BLaER1 treated with 17β-estradiol and CSF1 and Interleukin-3, amounts not matched to agents 10 nM and 100 nM (cell line): ENCODE data around the gene FCHO2.

Experiments
- H3K27ac ChIP-seq, 11 experiments: shearing (Covaris generic); formaldehyde crosslinking; 2 replicates each; pipeline ENCODE4 v1.8.1; 2022
- H3K27me3 ChIP-seq, 11 experiments: shearing (Covaris generic); formaldehyde crosslinking; 2 replicates each; pipeline ENCODE4 v1.8.1; 2022
- H3K36me3 ChIP-seq, 11 experiments: shearing (Covaris generic); formaldehyde crosslinking; 2 replicates each; pipeline ENCODE4 v1.8.1; 2022
- H3K4me1 ChIP-seq, 10 experiments: shearing (Covaris generic); formaldehyde crosslinking; 2 replicates each; pipeline ENCODE4 v1.8.1; 2022
- H3K4me2 ChIP-seq, 11 experiments: shearing (Covaris generic); formaldehyde crosslinking; 2 replicates each; pipeline ENCODE4 v1.8.1; 2022
- H3K4me3 ChIP-seq, 10 experiments: shearing (Covaris generic); formaldehyde crosslinking; 2 replicates each; pipeline ENCODE4 v1.8.1; 2022
- H3K9ac ChIP-seq, 11 experiments: shearing (Covaris generic); formaldehyde crosslinking; 2 replicates each; pipeline ENCODE4 v1.8.1; 2022
- H3K9me3 ChIP-seq, 11 experiments: shearing (Covaris generic); formaldehyde crosslinking; replicated peaks in 1 of 11; 2 replicates each; pipeline ENCODE4 v1.8.1; 2022
- H4K20me1 ChIP-seq, 11 experiments: shearing (Covaris generic); formaldehyde crosslinking; 2 replicates each; pipeline ENCODE4 v1.8.1; 2022
- Cebpa-rat ChIP-seq, 11 experiments: shearing (Covaris generic); IDR thresholded peaks; 2 replicates each; pipeline ENCODE4 v1.8.1; 2022

FCHO2 gene

DNA sequence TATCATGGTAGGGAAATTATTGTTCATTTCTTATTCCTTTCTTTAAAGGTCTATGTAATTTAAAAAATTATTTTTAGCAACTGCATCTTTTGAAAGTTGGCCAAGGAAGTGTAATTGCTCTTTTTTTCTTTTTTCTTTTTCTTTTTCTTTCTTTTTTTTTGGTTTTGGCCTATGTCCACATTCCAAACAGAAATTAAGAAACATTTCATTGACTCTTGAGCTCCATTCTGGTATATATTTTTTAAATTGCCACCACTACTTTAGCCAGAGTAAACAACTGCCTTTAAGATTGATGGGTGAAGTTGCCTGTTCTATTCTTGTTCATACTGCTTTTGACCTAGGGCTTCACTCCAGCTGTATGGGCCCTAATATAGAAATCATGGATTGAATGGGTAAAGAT, 88.7 kb downstream of the FCHO2 start:
- Histone ChIP-seq H3K27ac (no peak overlapping the region), H3K4me2 (no peak overlapping the region), H3K36me3 (peaks cover 0 to 84% (median 15%) of the 10 kb centered on the region in 11 experiments; a peak in 10 of 22 replicates), H3K9me3 (peaks cover 26 to 31% (median 28%) of the 10 kb centered on the region in 11 experiments), H3K4me1 (no peaks in the 10 kb centered on the region), H3K4me3 (no peak overlapping the region), H3K9ac (no peak overlapping the region), H4K20me1 (peaks cover 0 to 67% (median 0%) of the 10 kb centered on the region in 11 experiments; a peak in 3 of 22 replicates), H3K27me3 (no peaks in the 10 kb centered on the region)
- no peak for TF ChIP-seq Cebpa-rat (IDR thresholded peaks at IDR 0.05)

DNA sequence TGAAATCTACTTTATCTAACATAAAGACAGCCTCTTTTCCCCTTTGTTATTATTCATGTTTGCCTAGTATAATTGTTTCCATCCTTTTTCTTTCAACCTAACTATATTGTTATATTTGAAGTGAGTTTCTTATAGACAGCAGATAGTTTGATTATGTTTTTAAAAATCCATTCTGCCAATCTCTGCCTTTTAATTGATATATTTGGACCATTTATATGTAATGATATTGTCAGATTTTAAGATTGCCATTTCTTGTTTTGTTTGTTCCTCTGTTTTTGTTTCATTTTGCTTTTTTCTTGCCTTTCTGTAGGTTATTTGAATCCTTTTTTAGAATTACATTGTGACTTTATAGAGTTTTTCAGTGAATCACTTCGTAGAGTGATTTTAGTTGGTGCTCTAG, 89.8 kb downstream of the FCHO2 start:
- no peaks in the 10 kb centered on the region for H3K27me3 ChIP-seq
- H4K20me1 ChIP-seq: peaks cover 0 to 65% (median 0%) of the 10 kb centered on the region in 11 experiments; a peak in 3 of 22 replicates
- H3K9me3 ChIP-seq: peaks cover 26 to 31% (median 28%) of the 10 kb centered on the region in 11 experiments
- no peak overlapping the region for H3K27ac ChIP-seq
- no peak for TF ChIP-seq Cebpa-rat (IDR thresholded peaks at IDR 0.05)
- peaks cover 0 to 85% (median 15%) of the 10 kb centered on the region in 11 experiments; a peak in 10 of 22 replicates for H3K36me3 ChIP-seq
- H3K4me2 ChIP-seq: no peak overlapping the region
- H3K4me1 ChIP-seq: no peaks in the 10 kb centered on the region
- H3K9ac ChIP-seq: no peak overlapping the region
- H3K4me3 ChIP-seq: no peak overlapping the region

GRCh38 chr5:73061593-73061992, 105.8 kb downstream of the FCHO2 start:
- no peaks in the 10 kb centered on the region for H3K9me3 ChIP-seq
- no peak for TF ChIP-seq Cebpa-rat (IDR thresholded peaks at IDR 0.05)
- H3K36me3 ChIP-seq: peaks cover 0 to 90% (median 0%) of the 10 kb centered on the region in 11 experiments; a peak in 4 of 22 replicates
- H3K27ac ChIP-seq: no peak overlapping the region
- peaks cover 0 to 100% (median 0%) of the 10 kb centered on the region in 11 experiments; a peak in 3 of 22 replicates for H4K20me1 ChIP-seq
- no peaks in the 10 kb centered on the region; a peak in 1 of 20 replicates for H3K4me1 ChIP-seq
- H3K27me3 ChIP-seq: no peaks in the 10 kb centered on the region
- no peak overlapping the region for H3K4me2 ChIP-seq
- H3K9ac ChIP-seq: no peak overlapping the region
- no peak overlapping the region for H3K4me3 ChIP-seq

DNA sequence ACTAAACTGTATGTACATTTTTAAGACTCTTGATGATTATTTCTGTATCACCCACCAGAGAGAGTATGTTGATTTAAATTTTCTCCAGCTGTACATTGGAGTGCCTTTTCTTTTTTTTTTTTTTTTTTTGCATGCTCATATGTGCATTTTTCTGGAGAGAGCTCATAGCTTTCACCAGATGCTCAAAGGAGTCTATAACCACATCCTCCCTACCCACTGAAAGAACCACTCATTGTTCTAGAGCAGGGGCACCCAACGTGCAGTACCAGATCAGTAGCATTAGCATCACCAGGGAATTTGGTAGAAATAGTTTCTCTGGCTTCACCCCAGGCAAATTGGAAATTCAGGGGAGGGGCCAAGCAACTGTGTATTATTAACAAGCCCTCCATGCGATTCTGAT, 110.6 kb downstream of the FCHO2 start:
- Histone ChIP-seq H3K9ac (no peak overlapping the region), H3K27me3 (no peaks in the 10 kb centered on the region), H3K4me2 (no peak overlapping the region), H3K36me3 (peaks cover 0 to 96% (median 4%) of the 10 kb centered on the region in 11 experiments; a peak in 9 of 22 replicates), H3K9me3 (no peaks in the 10 kb centered on the region), H4K20me1 (peaks cover 0 to 99% (median 0%) of the 10 kb centered on the region in 11 experiments; a peak in 3 of 22 replicates), H3K27ac (no peak overlapping the region), H3K4me3 (no peak overlapping the region), H3K4me1 (no peaks in the 10 kb centered on the region; a peak in 1 of 20 replicates)
- no peak for TF ChIP-seq Cebpa-rat (IDR thresholded peaks at IDR 0.05)

- H4K20me1 ChIP-seq: peaks cover 0 to 99% (median 0%) of the 10 kb centered on the region in 11 experiments; a peak in 3 of 22 replicates
- H3K4me2 ChIP-seq: no peak overlapping the region
- no peak overlapping the region for H3K27ac ChIP-seq
- H3K9ac ChIP-seq: no peak overlapping the region
- no peaks in the 10 kb centered on the region for H3K9me3 ChIP-seq
- no peak overlapping the region for H3K4me3 ChIP-seq
- TF ChIP-seq Cebpa-rat (IDR thresholded peaks at IDR 0.05): no peak
- peaks cover 0 to 96% (median 4%) of the 10 kb centered on the region in 11 experiments; a peak in 9 of 22 replicates for H3K36me3 ChIP-seq
- H3K27me3 ChIP-seq: no peaks in the 10 kb centered on the region
- H3K4me1 ChIP-seq: no peaks in the 10 kb centered on the region; a peak in 1 of 20 replicates
Observed at GRCh38 chr5:73067213-73067612, 111.4 kb downstream of the FCHO2 start.

- Histone ChIP-seq H3K27ac (no peak overlapping the region), H3K4me1 (0 out of 20 replicates have a peak, but pooled peaks cover 0 to 5% (median 0%) of the 10 kb centered on the region in 10 experiments), H3K27me3 (no peaks in the 10 kb centered on the region), H3K9me3 (no peaks in the 10 kb centered on the region), H3K4me2 (no peak overlapping the region), H3K9ac (no peak overlapping the region), H4K20me1 (peaks cover 0 to 86% (median 0%) of the 10 kb centered on the region in 11 experiments; a peak in 4 of 22 replicates), H3K4me3 (no peak overlapping the region), H3K36me3 (peaks cover 0 to 99% (median 4%) of the 10 kb centered on the region in 11 experiments; a peak in 9 of 22 replicates)
- no peak for TF ChIP-seq Cebpa-rat (IDR thresholded peaks at IDR 0.05)
Observed at GRCh38 chr5:73081093-73081492, 125.3 kb downstream of the FCHO2 start.

DNA sequence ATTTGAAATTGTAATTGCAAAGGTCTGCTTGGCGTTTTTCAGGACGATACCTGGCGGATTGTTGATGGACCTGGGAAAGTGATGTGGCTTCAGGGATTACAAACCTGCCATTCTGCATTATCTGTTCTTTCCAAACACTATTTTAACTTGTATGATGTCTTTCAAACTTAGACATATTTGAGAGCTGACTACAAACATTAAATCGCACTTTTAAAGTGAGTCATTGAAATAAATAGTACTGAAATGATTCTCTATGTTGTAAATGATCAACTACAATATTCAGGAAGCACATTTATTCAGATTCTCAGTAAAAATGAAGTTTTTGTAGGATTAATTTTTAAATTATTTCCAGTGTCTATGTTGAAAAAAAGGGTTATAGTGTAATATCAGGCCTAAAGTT, 132.2 kb downstream of the FCHO2 start:
- Histone ChIP-seq H3K9ac (no peak overlapping the region), H3K4me2 (no peak overlapping the region)
- TF ChIP-seq Cebpa-rat (IDR thresholded peaks at IDR 0.05): no peak

GRCh38 chr5:73093943-73094342, 138.1 kb downstream of the FCHO2 start:
- Histone ChIP-seq H3K9me3 (peaks cover 13 to 22% (median 18%) of the 10 kb centered on the region in 11 experiments), H3K4me3 (no peak overlapping the region), H3K9ac (no peak overlapping the region), H3K4me1 (peaks cover 0 to 31% (median 0%) of the 10 kb centered on the region in 10 experiments; a peak in 6 of 20 replicates), H3K27me3 (no peaks in the 10 kb centered on the region), H3K27ac (no peak overlapping the region), H3K36me3 (peaks cover 0 to 45% (median 0%) of the 10 kb centered on the region in 11 experiments; a peak in 5 of 22 replicates), H3K4me2 (peak overlapping the region in 3 of 11 experiments; percentile 23 to 55 (median 32); a peak in 5 of 22 replicates), H4K20me1 (peaks cover 0 to 7% (median 0%) of the 10 kb centered on the region in 11 experiments; a peak in 2 of 22 replicates)
- TF ChIP-seq Cebpa-rat (IDR thresholded peaks at IDR 0.05): no peak

More for the DNA sequence above, 132.2 kb downstream of the FCHO2 start:
- Histone ChIP-seq H3K4me3 (no peak overlapping the region), H3K27me3 (no peaks in the 10 kb centered on the region), H3K4me1 (peaks cover 0 to 1% (median 0%) of the 10 kb centered on the region in 10 experiments; a peak in 1 of 20 replicates), H4K20me1 (peaks cover 0 to 66% (median 0%) of the 10 kb centered on the region in 11 experiments; a peak in 3 of 22 replicates), H3K9me3 (no peaks in the 10 kb centered on the region), H3K36me3 (peaks cover 0 to 96% (median 4%) of the 10 kb centered on the region in 11 experiments; a peak in 9 of 22 replicates), H3K27ac (no peak overlapping the region)

DNA sequence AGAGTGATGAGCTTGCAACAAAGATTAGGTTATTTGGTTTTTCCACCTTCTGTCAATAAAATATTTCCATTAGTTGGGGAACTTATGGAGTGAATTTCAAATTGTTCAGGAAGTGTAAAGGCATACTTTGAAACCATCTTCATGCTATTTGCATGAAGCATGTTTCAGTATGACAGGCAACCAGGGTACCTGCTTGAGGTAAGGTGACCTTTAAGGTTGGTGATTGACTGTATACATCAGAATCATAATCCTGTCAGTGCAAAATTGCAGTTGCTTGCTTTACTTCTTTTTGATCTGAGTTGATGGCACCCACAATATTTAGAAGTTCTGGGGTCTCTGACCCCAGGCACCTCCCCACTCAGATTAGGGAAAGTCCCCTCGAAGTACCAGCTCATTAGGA, 138.6 kb downstream of the FCHO2 start:
- Histone ChIP-seq H3K4me1 (peaks cover 0 to 31% (median 0%) of the 10 kb centered on the region in 10 experiments; a peak in 6 of 20 replicates), H3K27me3 (no peaks in the 10 kb centered on the region), H3K4me3 (no peak overlapping the region), H3K4me2 (peak overlapping the region in 3 of 11 experiments; percentile 23 to 55 (median 32); a peak in 6 of 22 replicates), H4K20me1 (peaks cover 0 to 6% (median 0%) of the 10 kb centered on the region in 11 experiments; a peak in 2 of 22 replicates), H3K36me3 (peaks cover 0 to 43% (median 0%) of the 10 kb centered on the region in 11 experiments; a peak in 5 of 22 replicates), H3K9ac (no peak overlapping the region), H3K27ac (no peak overlapping the region), H3K9me3 (peaks cover 13 to 23% (median 18%) of the 10 kb centered on the region in 11 experiments)
- TF ChIP-seq Cebpa-rat (IDR thresholded peaks at IDR 0.05): no peak
